Keratinocyte (primary cell): ENCODE data around the gene PLB1. TPM values are rescaled to one million over a fixed set of nuclear protein-coding genes. Genes with fewer than 3 reads are reported as not detected.

Source experiments
- DNase-seq: peaks from one replicate; pipeline ENCODE4 v3.0.0-alpha.2; 2011; ENCODE audit warnings: low read depth, missing footprints, low spot score
- FAIRE-seq: peaks from 2 replicates; lab custom pipeline; 2011; peaks lifted over from hg19 to GRCh38; lab: Jason Lieb, UNC
- H2AFZ ChIP-seq: 2 replicates; pipeline ENCODE4 v1.6.0; 2012; ENCODE audit warnings: low read length, control low read depth, inconsistent platforms; ENCODE audit not compliant: control insufficient read depth
- H3K27ac ChIP-seq: 2 replicates; pipeline ENCODE4 v1.5.1; 2011; ENCODE audit warnings: low read length; ENCODE audit not compliant: control insufficient read depth, insufficient read depth
- H3K27me3 ChIP-seq: 3 replicates; pipeline ENCODE4 v1.6.0; 2011; ENCODE audit warnings: low read length; ENCODE audit not compliant: control insufficient read depth, insufficient read depth; ENCODE audit errors: extremely low read depth
- H3K36me3 ChIP-seq, 2 experiments: 2 replicates in 1 of 2; 3 replicates in 1 of 2; pipeline ENCODE4 v1.5.1; 2011; ENCODE audit warnings: low read length in 2 of 2, mild to moderate bottlenecking in 1 of 2; ENCODE audit not compliant: control insufficient read depth in 2 of 2, insufficient read depth in 2 of 2; ENCODE audit errors: extremely low read depth in 1 of 2
- H3K4me1 ChIP-seq: 3 replicates; pipeline ENCODE4 v1.5.1; 2011; ENCODE audit warnings: low read length; ENCODE audit not compliant: control insufficient read depth, insufficient read depth; ENCODE audit errors: extremely low read depth
- H3K4me2 ChIP-seq: 3 replicates; pipeline ENCODE4 v1.6.0; 2011; ENCODE audit warnings: low read depth, low read length; ENCODE audit not compliant: control insufficient read depth, insufficient read depth; ENCODE audit errors: extremely low read depth
- H3K4me3 ChIP-seq, 3 experiments: fragments of 200-600 bp in 1 of 3; sonication (generic) in 1 of 3; 2 replicates in 2 of 3; 3 replicates in 1 of 3; pipeline ENCODE4 v1.5.1; 2011 to 2016; ENCODE audit warnings: low read length in 3 of 3, mild to moderate bottlenecking in 3 of 3, control low read depth in 2 of 3, inconsistent platforms in 1 of 3, low read depth in 1 of 3, mixed read lengths in 1 of 3, mixed run types in 1 of 3, moderate library complexity in 1 of 3; ENCODE audit not compliant: control insufficient read depth in 2 of 3, insufficient read depth in 2 of 3; ENCODE audit errors: extremely low read depth in 1 of 3
- H3K79me2 ChIP-seq: 2 replicates; pipeline ENCODE4 v1.6.0; 2012; ENCODE audit warnings: low read length; ENCODE audit not compliant: control insufficient read depth, insufficient read depth
- H3K9ac ChIP-seq: 3 replicates; pipeline ENCODE4 v1.6.0; 2011; ENCODE audit warnings: low read length; ENCODE audit not compliant: control insufficient read depth, insufficient read depth; ENCODE audit errors: extremely low read depth
- H3K9me1 ChIP-seq: 3 replicates; pipeline ENCODE4 v1.6.0; 2011; ENCODE audit warnings: low read length; ENCODE audit not compliant: control insufficient read depth, insufficient read depth; ENCODE audit errors: extremely low read depth
- H3K9me3 ChIP-seq: 2 replicates; pipeline ENCODE4 v1.5.1; 2012; ENCODE audit warnings: low read depth, low read length; ENCODE audit not compliant: control insufficient read depth
- H4K20me1 ChIP-seq: 3 replicates; pipeline ENCODE4 v1.6.0; 2011; ENCODE audit warnings: low read length; ENCODE audit not compliant: control insufficient read depth, insufficient read depth; ENCODE audit errors: extremely low read depth
- EZH2 ChIP-seq: IDR thresholded peaks from one replicate; pipeline ENCODE4 v1.6.1; 2012; ENCODE audit warnings: inconsistent platforms, mild to moderate bottlenecking, low read length, moderate library complexity
- dilution Hi-C: fragments of 300-500 bp; cut with MboI; formaldehyde crosslinking; loops from one replicate; pipeline ENCODE4 v1.7.0; 2020; ENCODE audit warnings: low sequenced_read_pairs; ENCODE audit not compliant: extremely low pct_ligation_motif_present
- polyA plus RNA-seq, 5 experiments: library from polyadenylated mRNA; depleted of rRNA in 3 of 5; stranded (reverse) in 3 of 5; stranded (forward) in 1 of 5; unstranded in 1 of 5; fragments of >200 nt; gene quantifications; 1 replicate in 1 of 5; 2 replicates in 3 of 5; 3 replicates in 1 of 5; pipeline versions ENCODE4 v1.2.1 to v1.2.3, GENCODE V29; 2011 to 2012; ENCODE audit warnings: missing spikeins in 2 of 5, low read depth in 1 of 5, low replicate concordance in 1 of 5
- TF ChIP-seq, protein P1 (sequence below), 3 experiments: IDR thresholded peaks in 1 of 3; conservative IDR thresholded peaks in 1 of 3; optimal IDR thresholded peaks in 1 of 3; 2 replicates in 2 of 3; 3 replicates in 1 of 3; pipeline versions ENCODE3 to v1.5.1; 2011; ENCODE audit warnings: low read length in 3 of 3, mild to moderate bottlenecking in 3 of 3, moderate library complexity in 2 of 3, control low read depth in 1 of 3, inconsistent platforms in 1 of 3; ENCODE audit not compliant: insufficient read depth in 2 of 3; ENCODE audit errors: extremely low read depth in 1 of 3

PLB1 gene
- polyA plus RNA-seq, 1 donor (not counting 4 experiments of a cell fraction or from before 2014, with no cell fraction given) = 6.7 TPM

DNA sequence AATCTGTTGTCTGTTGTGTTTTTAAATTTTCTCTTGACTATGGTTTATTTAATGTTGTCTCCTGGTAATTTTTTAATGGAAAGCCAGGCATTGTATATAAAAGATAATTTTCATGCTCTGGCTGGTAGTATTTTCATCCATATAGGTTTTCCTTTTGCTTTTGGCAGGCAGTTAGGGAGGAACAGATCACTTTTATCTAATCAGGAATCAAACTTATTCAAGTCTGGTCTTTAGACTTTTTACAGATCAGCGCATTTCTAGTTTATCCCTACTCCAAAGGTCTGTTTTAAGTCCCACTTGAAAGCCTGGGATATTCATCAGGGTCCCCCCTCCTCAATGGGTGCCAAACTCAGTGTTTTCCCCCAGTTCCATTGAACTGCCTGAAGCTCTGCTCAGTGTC is 17.2 kb downstream of the PLB1 start:
- no peak overlapping the region for H3K9ac ChIP-seq
- no peak for FAIRE-seq
- no peak for TF ChIP-seq EZH2
- TF ChIP-seq, protein P1, sequence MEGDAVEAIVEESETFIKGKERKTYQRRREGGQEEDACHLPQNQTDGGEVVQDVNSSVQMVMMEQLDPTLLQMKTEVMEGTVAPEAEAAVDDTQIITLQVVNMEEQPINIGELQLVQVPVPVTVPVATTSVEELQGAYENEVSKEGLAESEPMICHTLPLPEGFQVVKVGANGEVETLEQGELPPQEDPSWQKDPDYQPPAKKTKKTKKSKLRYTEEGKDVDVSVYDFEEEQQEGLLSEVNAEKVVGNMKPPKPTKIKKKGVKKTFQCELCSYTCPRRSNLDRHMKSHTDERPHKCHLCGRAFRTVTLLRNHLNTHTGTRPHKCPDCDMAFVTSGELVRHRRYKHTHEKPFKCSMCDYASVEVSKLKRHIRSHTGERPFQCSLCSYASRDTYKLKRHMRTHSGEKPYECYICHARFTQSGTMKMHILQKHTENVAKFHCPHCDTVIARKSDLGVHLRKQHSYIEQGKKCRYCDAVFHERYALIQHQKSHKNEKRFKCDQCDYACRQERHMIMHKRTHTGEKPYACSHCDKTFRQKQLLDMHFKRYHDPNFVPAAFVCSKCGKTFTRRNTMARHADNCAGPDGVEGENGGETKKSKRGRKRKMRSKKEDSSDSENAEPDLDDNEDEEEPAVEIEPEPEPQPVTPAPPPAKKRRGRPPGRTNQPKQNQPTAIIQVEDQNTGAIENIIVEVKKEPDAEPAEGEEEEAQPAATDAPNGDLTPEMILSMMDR (optimal IDR thresholded peaks at IDR 0.05 in 1 of 3, IDR thresholded peaks at IDR 0.05 in 1 of 3, conservative IDR thresholded peaks at IDR 0.05 in 1 of 3; ENCODE audit: extremely low read depth in 1 of 3, insufficient read depth in 2 of 3, low read length in 3 of 3) = no peak
- no peaks in the 10 kb centered on the region for H3K9me1 ChIP-seq
- no peak overlapping the region for H2AFZ ChIP-seq
- no peak overlapping the region for H3K27ac ChIP-seq
- peaks cover 5% of the 10 kb centered on the region for H3K4me1 ChIP-seq
- H3K27me3 ChIP-seq = peaks cover 2% of the 10 kb centered on the region
- no peak for DNase-seq
- no peaks in the 10 kb centered on the region for H3K36me3 ChIP-seq
- H3K9me3 ChIP-seq = no peaks in the 10 kb centered on the region
- H3K4me3 ChIP-seq = no peak overlapping the region
- dilution Hi-C loops = no loop called here
- H4K20me1 ChIP-seq = no peaks in the 10 kb centered on the region
- no peaks in the 10 kb centered on the region for H3K79me2 ChIP-seq
- H3K4me2 ChIP-seq = no peak overlapping the region

DNA sequence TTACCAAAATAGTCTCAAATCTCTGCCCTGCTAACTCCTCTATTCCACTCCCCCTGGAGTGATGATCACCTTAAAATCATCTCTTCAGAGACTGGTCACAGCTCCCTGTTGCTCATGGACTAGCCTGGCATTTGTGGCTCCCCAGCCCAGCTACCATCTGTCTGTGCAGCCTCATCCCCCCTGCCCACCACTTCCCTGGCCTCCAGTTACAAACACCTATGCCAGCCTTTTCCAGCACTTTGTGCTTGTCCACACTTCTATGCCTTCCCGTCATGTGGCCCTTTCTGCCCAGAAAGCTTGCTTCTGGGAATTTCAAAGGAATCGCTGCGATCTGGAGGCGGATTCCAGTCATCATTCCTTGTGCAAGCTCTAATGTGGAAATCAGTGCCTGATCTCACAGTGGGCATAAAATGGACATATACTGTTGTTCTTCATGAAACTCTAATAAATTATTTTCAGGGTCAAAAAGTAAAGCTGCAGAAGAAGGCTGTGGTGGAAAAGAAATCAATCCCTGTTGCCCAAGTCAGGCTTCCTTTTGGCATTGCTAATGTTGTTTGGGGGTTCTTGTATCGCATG is 19.4 kb downstream of the PLB1 start:
- H3K36me3 ChIP-seq = no peaks in the 10 kb centered on the region
- no peak overlapping the region for H3K9ac ChIP-seq
- TF ChIP-seq, protein P1 (optimal IDR thresholded peaks at IDR 0.05 in 1 of 3, IDR thresholded peaks at IDR 0.05 in 1 of 3, conservative IDR thresholded peaks at IDR 0.05 in 1 of 3; ENCODE audit: extremely low read depth in 1 of 3, insufficient read depth in 2 of 3, low read length in 3 of 3) = no peak
- no peak for TF ChIP-seq EZH2
- no peaks in the 10 kb centered on the region for H3K4me1 ChIP-seq
- no peaks in the 10 kb centered on the region for H3K9me3 ChIP-seq
- dilution Hi-C loops = no loop called here
- H3K4me2 ChIP-seq = no peak overlapping the region
- no peak overlapping the region for H3K27ac ChIP-seq
- peaks cover 11% of the 10 kb centered on the region for H3K27me3 ChIP-seq
- no peaks in the 10 kb centered on the region for H3K79me2 ChIP-seq
- no peak for FAIRE-seq
- H3K4me3 ChIP-seq = no peak overlapping the region
- no peak for DNase-seq
- no peaks in the 10 kb centered on the region for H3K9me1 ChIP-seq
- no peaks in the 10 kb centered on the region for H4K20me1 ChIP-seq
- no peak overlapping the region for H2AFZ ChIP-seq
